Stimulated activated memory B cell treated with anti-CD40 and anti-IgM and Interleukin-4, amounts not matched to agents 10 μg/mL and 1 μg/mL and 100 μg/mL, for 72 hours (primary cell): ENCODE measurements around the gene C4BPA.

ENCODE experiments used
- ATAC-seq: fragments of 150-1000 bp; cut with Tn5 transposase; 2 replicates; pipeline ENCODE4 v1.10.0; 2021
- H3K27ac Mint-ChIP-seq: one replicate; pipeline ENCODE4 v1.8.0; 2022; ENCODE audit warnings: mild to moderate bottlenecking, mixed read lengths
- H3K27me3 Mint-ChIP-seq: one replicate; pipeline ENCODE4 v1.8.0; 2022; ENCODE audit warnings: mixed read lengths
- H3K36me3 Mint-ChIP-seq: one replicate; pipeline ENCODE4 v1.8.0; 2022; ENCODE audit warnings: mixed read lengths
- H3K4me1 Mint-ChIP-seq: one replicate; pipeline ENCODE4 v1.8.0; 2022; ENCODE audit warnings: mixed read lengths
- H3K4me3 Mint-ChIP-seq: one replicate; pipeline ENCODE4 v1.8.0; 2022; ENCODE audit warnings: mild to moderate bottlenecking, moderate library complexity, mixed read lengths
- H3K9me3 Mint-ChIP-seq: one replicate; pipeline ENCODE4 v1.8.0; 2022; ENCODE audit warnings: mixed read lengths

C4BPA gene

GRCh38 chr1:207103892-207104373, at the start of gene C4BPA:
C4BPA (plus strand) TSS chr1:207104233; CDS start chr1:207113026, 8,793 bp downstream.
- H3K27me3 Mint-ChIP-seq: peaks cover 11% of the 10 kb centered on the region
- H3K36me3 Mint-ChIP-seq: no peaks in the 10 kb centered on the region
- H3K27ac Mint-ChIP-seq: no peak within 1 kb of the TSS
- ATAC-seq: no peak
- H3K9me3 Mint-ChIP-seq: no peaks in the 10 kb centered on the region
- no peaks in the 10 kb centered on the region for H3K4me1 Mint-ChIP-seq
- no peak within 1 kb of the TSS for H3K4me3 Mint-ChIP-seq

GRCh38 chr1:207054491-207054890, 49.5 kb upstream of the C4BPA start:
- ATAC-seq: peak; percentile 34
- peaks cover 6% of the 10 kb centered on the region for H3K36me3 Mint-ChIP-seq
- peaks cover 55% of the 10 kb centered on the region for H3K4me1 Mint-ChIP-seq
- H3K27me3 Mint-ChIP-seq: no peaks in the 10 kb centered on the region
- peak overlapping the region; percentile 87 for H3K4me3 Mint-ChIP-seq
- H3K9me3 Mint-ChIP-seq: no peaks in the 10 kb centered on the region
- peak overlapping the region; percentile 91 for H3K27ac Mint-ChIP-seq

- peaks cover 47% of the 10 kb centered on the region for H3K4me1 Mint-ChIP-seq
- no peak for ATAC-seq
- no peaks in the 10 kb centered on the region for H3K27me3 Mint-ChIP-seq
- no peak overlapping the region for H3K4me3 Mint-ChIP-seq
- peak overlapping the region; percentile 91 for H3K27ac Mint-ChIP-seq
- H3K9me3 Mint-ChIP-seq: no peaks in the 10 kb centered on the region
- peaks cover 8% of the 10 kb centered on the region for H3K36me3 Mint-ChIP-seq
Measured at GRCh38 chr1:207055386-207056001, 48.5 kb upstream of the C4BPA start.

GRCh38 chr1:207056673-207057072, 47.4 kb upstream of the C4BPA start:
- no peaks in the 10 kb centered on the region for H3K27me3 Mint-ChIP-seq
- no peak for ATAC-seq
- H3K4me3 Mint-ChIP-seq: no peak overlapping the region
- H3K27ac Mint-ChIP-seq: peak overlapping the region; percentile 9
- peaks cover 17% of the 10 kb centered on the region for H3K36me3 Mint-ChIP-seq
- peaks cover 37% of the 10 kb centered on the region for H3K4me1 Mint-ChIP-seq
- no peaks in the 10 kb centered on the region for H3K9me3 Mint-ChIP-seq

- Mint-ChIP-seq H3K9me3 (no peaks in the 10 kb centered on the region), H3K4me3 (no peak overlapping the region), H3K27ac (no peak overlapping the region), H3K27me3 (no peaks in the 10 kb centered on the region), H3K4me1 (peaks cover 24% of the 10 kb centered on the region), H3K36me3 (peaks cover 31% of the 10 kb centered on the region)
- no peak for ATAC-seq
Measured at GRCh38 chr1:207058252-207058651, 45.8 kb upstream of the C4BPA start.

GRCh38 chr1:207058878-207059867, 44.9 kb upstream of the C4BPA start:
- H3K4me1 Mint-ChIP-seq: peaks cover 18% of the 10 kb centered on the region
- H3K9me3 Mint-ChIP-seq: no peaks in the 10 kb centered on the region
- no peak overlapping the region for H3K27ac Mint-ChIP-seq
- H3K36me3 Mint-ChIP-seq: peaks cover 41% of the 10 kb centered on the region
- ATAC-seq: no peak
- H3K27me3 Mint-ChIP-seq: no peaks in the 10 kb centered on the region
- no peak overlapping the region for H3K4me3 Mint-ChIP-seq

GRCh38 chr1:207059881-207060280, 44.2 kb upstream of the C4BPA start:
- Mint-ChIP-seq H3K27ac (no peak overlapping the region), H3K4me1 (peaks cover 11% of the 10 kb centered on the region), H3K36me3 (peaks cover 48% of the 10 kb centered on the region), H3K9me3 (no peaks in the 10 kb centered on the region), H3K27me3 (no peaks in the 10 kb centered on the region), H3K4me3 (no peak overlapping the region)
- no peak for ATAC-seq

- H3K27me3 Mint-ChIP-seq: no peaks in the 10 kb centered on the region
- peaks cover 7% of the 10 kb centered on the region for H3K4me1 Mint-ChIP-seq
- no peak overlapping the region for H3K4me3 Mint-ChIP-seq
- no peaks in the 10 kb centered on the region for H3K9me3 Mint-ChIP-seq
- ATAC-seq: no peak
- no peak overlapping the region for H3K27ac Mint-ChIP-seq
- H3K36me3 Mint-ChIP-seq: peaks cover 51% of the 10 kb centered on the region
Measured at GRCh38 chr1:207060596-207060995, 43.4 kb upstream of the C4BPA start.

- Mint-ChIP-seq H3K4me1 (peaks cover 7% of the 10 kb centered on the region), H3K36me3 (peaks cover 45% of the 10 kb centered on the region), H3K27me3 (no peaks in the 10 kb centered on the region), H3K4me3 (no peak overlapping the region), H3K9me3 (no peaks in the 10 kb centered on the region), H3K27ac (no peak overlapping the region)
- no peak for ATAC-seq
Measured at GRCh38 chr1:207062058-207062457, 42.0 kb upstream of the C4BPA start.

- ATAC-seq: no peak
- Mint-ChIP-seq H3K27ac (no peak overlapping the region), H3K4me1 (peaks cover 7% of the 10 kb centered on the region), H3K9me3 (no peaks in the 10 kb centered on the region), H3K4me3 (no peak overlapping the region), H3K27me3 (no peaks in the 10 kb centered on the region), H3K36me3 (peaks cover 55% of the 10 kb centered on the region)
Measured at GRCh38 chr1:207063014-207063413, 41.0 kb upstream of the C4BPA start.

GRCh38 chr1:207064561-207064960, 39.5 kb upstream of the C4BPA start:
- no peaks in the 10 kb centered on the region for H3K27me3 Mint-ChIP-seq
- peaks cover 66% of the 10 kb centered on the region for H3K36me3 Mint-ChIP-seq
- no peak overlapping the region for H3K4me3 Mint-ChIP-seq
- no peak for ATAC-seq
- peaks cover 7% of the 10 kb centered on the region for H3K4me1 Mint-ChIP-seq
- no peak overlapping the region for H3K27ac Mint-ChIP-seq
- no peaks in the 10 kb centered on the region for H3K9me3 Mint-ChIP-seq

GRCh38 chr1:207067185-207067584, 36.8 kb upstream of the C4BPA start:
- Mint-ChIP-seq H3K36me3 (peaks cover 58% of the 10 kb centered on the region), H3K27me3 (no peaks in the 10 kb centered on the region), H3K27ac (no peak overlapping the region), H3K4me1 (peaks cover 23% of the 10 kb centered on the region), H3K4me3 (no peak overlapping the region), H3K9me3 (no peaks in the 10 kb centered on the region)
- no peak for ATAC-seq

- Mint-ChIP-seq H3K9me3 (no peaks in the 10 kb centered on the region), H3K36me3 (peaks cover 58% of the 10 kb centered on the region), H3K4me1 (peaks cover 23% of the 10 kb centered on the region), H3K27ac (no peak overlapping the region), H3K27me3 (no peaks in the 10 kb centered on the region), H3K4me3 (no peak overlapping the region)
- no peak for ATAC-seq
Measured at GRCh38 chr1:207067665-207068064, 36.4 kb upstream of the C4BPA start.

- Mint-ChIP-seq H3K27ac (no peak overlapping the region), H3K4me1 (peaks cover 23% of the 10 kb centered on the region), H3K9me3 (no peaks in the 10 kb centered on the region), H3K36me3 (peaks cover 53% of the 10 kb centered on the region), H3K27me3 (no peaks in the 10 kb centered on the region), H3K4me3 (no peak overlapping the region)
- ATAC-seq: no peak
Measured at GRCh38 chr1:207069061-207069460, 35.0 kb upstream of the C4BPA start.

GRCh38 chr1:207069858-207070506, 34.1 kb upstream of the C4BPA start:
- peak; percentile 39 for ATAC-seq
- Mint-ChIP-seq H3K27ac (no peak overlapping the region), H3K36me3 (peaks cover 50% of the 10 kb centered on the region)

More at GRCh38 chr1:207069858-207070506, 34.1 kb upstream of the C4BPA start:
- no peak overlapping the region for H3K4me3 Mint-ChIP-seq
- H3K9me3 Mint-ChIP-seq: no peaks in the 10 kb centered on the region
- peaks cover 23% of the 10 kb centered on the region for H3K4me1 Mint-ChIP-seq
- H3K27me3 Mint-ChIP-seq: no peaks in the 10 kb centered on the region
